Measurements from ENCODE around the gene SCFD2.
"Not testable (repeated sequence)": the region's sequence is repeated elsewhere in the genome, so short reads cannot be mapped to it uniquely, and the experiment has no call there.

SCFD2 gene

DNA sequence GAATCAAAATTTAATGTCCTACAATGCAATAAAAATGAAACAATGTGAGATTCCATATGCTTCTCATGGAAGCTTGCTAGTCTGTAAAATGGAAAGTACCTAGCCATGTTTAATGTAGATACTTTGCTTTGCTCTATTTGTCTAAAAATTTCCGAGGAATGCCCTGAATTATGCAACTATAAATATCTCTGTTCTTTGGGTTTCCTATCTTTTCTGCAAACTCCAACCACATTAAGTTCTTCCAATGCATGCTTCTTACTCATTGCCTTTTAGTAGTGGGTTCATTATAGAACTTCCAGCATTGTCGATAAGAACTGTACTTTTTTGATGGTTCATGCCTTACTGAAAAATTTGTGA lies 325.4 kb downstream of the SCFD2 start:
- no peak for DNase-seq (ENCODE audit: low spot score)
- TF ChIP-seq, protein P1, sequence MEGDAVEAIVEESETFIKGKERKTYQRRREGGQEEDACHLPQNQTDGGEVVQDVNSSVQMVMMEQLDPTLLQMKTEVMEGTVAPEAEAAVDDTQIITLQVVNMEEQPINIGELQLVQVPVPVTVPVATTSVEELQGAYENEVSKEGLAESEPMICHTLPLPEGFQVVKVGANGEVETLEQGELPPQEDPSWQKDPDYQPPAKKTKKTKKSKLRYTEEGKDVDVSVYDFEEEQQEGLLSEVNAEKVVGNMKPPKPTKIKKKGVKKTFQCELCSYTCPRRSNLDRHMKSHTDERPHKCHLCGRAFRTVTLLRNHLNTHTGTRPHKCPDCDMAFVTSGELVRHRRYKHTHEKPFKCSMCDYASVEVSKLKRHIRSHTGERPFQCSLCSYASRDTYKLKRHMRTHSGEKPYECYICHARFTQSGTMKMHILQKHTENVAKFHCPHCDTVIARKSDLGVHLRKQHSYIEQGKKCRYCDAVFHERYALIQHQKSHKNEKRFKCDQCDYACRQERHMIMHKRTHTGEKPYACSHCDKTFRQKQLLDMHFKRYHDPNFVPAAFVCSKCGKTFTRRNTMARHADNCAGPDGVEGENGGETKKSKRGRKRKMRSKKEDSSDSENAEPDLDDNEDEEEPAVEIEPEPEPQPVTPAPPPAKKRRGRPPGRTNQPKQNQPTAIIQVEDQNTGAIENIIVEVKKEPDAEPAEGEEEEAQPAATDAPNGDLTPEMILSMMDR (IDR thresholded peaks at IDR 0.05; ENCODE audit: extremely low read depth, missing control alignments): no peak

GRCh38 chr4:53039741-53040458 lies 326.0 kb downstream of the SCFD2 start:
- DNase-seq (ENCODE audit: low spot score): no peak
- TF ChIP-seq, protein P1 (IDR thresholded peaks at IDR 0.05; ENCODE audit: extremely low read depth, missing control alignments): no peak

- no peak for DNase-seq (ENCODE audit: low spot score)
- TF ChIP-seq, protein P1 (IDR thresholded peaks at IDR 0.05; ENCODE audit: extremely low read depth, missing control alignments): no peak
Measured at GRCh38 chr4:53037892-53038291, 328.0 kb downstream of the SCFD2 start.

- DNase-seq (ENCODE audit: low spot score): not testable (repeated sequence)
Measured at GRCh38 chr4:53032908-53033307, 333.0 kb downstream of the SCFD2 start.

DNA sequence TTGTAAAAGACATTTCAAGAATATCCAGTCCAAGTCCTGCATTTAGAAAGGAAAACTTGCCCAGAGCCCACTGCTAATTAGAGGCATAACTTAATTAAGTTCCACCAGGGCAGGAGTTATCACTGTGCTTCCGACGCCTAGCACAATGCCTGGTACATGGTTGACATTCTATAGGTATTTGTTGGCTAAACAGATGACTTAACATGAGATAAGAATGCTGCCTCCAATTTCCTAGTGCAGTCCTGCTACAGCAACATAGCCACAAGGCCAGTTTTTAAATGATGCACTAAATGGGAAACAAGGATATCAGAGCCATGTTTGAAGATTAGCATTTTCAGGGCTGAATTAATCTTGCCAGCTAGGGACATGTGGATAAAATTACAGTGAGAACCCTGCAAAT lies 339.6 kb downstream of the SCFD2 start:
- TF ChIP-seq, protein P1 (IDR thresholded peaks at IDR 0.05; ENCODE audit: extremely low read depth, missing control alignments): no peak
- no peak for DNase-seq (ENCODE audit: low spot score)

DNA sequence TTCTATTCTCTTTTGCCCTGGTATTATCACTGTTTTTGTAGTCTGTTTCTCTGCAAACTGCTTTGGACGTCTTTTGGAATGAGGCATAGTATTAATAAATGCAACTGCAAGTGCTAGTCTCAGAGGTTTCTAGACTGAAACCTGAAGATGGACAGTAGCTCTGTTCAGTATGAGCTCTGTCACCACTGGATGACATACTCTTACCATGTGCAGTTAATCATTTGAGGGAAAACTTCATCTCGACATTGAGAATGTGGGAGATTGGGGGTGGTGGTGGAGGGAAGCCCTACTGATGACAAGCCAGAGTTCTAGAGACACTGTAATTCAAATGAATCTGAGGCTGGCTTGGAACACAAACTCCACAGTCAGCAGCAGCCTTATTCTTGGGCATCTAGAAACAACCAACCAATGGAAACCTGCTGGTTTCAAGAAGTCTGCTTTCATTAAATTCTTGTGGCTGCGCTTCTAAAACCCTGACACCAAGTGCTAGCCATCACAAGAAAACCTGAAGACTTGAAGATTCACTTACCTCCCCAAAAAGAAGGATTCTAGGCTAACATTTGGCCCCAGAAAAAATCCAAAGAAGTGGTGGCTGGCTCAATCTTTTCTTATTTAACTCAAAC lies 342.1 kb downstream of the SCFD2 start:
- TF ChIP-seq, protein P1 (IDR thresholded peaks at IDR 0.05; ENCODE audit: extremely low read depth, missing control alignments): no peak
- DNase-seq (ENCODE audit: low spot score): no peak

GRCh38 chr4:53022513-53023100 lies 343.3 kb downstream of the SCFD2 start:
- no peak for DNase-seq (ENCODE audit: low spot score)
- TF ChIP-seq, protein P1 (IDR thresholded peaks at IDR 0.05; ENCODE audit: extremely low read depth, missing control alignments): no peak
